Middle frontal gyrus (tissue), 1 donor: ENCODE measurements around the gene LSM3.

Experiments used
- DNase-seq: peaks from one replicate; pipeline ENCODE4 v3.0.0-alpha.2; 2015; ENCODE audit warnings: low spot score; ENCODE audit errors: extremely low spot score

LSM3 gene

DNA sequence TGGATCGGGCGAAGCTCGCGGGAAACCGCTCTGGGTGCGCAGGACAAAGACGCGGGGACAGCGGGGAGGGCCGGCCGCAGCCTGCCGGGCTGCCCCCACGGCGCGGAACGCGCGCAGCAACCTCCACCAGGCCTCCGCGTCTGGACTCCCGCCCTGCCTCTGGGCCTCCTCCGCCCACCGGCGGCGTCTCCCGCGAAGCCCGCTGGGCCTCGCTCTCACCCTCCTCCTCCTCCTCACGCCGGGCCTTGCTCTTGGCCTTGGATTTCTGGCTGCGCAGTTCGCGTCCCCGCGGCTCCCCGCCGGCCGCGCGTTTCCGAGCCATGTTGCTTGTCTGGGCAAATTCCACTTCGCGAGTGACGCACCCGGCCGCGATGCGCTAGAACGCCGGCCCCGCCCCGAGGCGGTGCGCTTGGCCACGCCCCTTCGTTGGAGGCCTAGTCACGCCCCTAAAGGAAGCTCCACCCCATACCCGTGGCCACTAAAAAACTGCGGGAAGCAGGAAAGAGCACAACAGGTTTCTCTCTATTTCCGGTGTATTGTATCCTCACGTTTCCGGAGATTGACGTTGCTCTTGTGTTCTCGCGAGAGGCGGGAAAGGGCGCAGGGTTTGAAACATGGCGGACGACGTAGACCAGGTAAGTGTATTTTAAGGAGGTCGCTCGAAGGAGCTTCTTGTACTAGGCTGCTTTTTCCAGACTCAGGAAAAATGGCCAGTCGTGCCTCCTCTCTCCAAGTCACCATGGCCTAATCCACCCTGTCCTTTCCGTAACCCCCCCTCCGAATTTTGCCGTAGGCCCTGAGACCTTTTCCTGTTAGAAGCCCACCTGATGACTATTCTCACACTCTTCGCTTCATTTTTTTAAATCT, at the start of gene LSM3, which contains the start of gene XPC:
Gene LSM3 (plus strand): TSS at position 571 of the 867 bp plus-strand sequence. CDS start 44 bp downstream, at position 615.
Gene XPC (minus strand): TSS at position 355 of the 867 bp plus-strand sequence. CDS start 33 bp downstream, at position 322.
- peak; percentile 94 for DNase-seq

DNA sequence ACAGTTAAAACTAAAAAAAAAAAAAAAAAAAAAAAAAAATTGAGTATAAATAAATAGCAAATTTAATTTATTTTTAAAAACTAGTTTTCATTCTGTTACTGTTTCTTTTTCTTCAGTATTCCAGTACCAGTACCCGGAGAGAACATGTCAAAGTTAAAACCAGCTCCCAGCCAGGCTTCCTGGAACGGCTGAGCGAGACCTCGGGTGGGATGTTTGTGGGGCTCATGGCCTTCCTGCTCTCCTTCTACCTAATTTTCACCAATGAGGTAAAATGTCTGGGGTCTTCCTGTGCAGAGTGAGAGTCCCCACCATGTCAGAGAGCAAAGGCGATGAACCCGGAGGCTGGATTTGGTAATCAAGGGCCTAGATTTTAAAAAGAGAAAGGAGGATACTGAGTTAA, 49.3 kb upstream of the LSM3 start:
- DNase-seq: no peak

DNA sequence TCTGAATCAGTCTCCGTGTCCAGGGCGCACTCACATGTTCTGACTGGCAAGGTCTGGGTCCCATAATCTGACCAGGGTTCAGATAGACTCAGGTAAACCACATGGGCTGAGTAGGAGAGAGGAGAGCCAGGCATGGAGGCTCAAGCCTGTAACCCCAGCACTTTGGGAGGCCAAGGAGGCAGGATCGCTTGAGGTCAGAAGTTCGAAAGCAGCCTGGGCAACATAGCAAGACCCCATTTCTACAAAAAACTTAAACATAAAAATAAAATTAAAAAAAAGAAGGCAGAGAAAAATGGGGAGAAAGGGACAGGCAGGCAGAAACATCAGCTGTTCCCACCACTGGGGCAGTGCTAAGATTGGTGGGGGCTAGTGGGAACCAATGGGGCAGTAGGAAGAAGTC, 48.4 kb upstream of the LSM3 start:
- no peak for DNase-seq

DNA sequence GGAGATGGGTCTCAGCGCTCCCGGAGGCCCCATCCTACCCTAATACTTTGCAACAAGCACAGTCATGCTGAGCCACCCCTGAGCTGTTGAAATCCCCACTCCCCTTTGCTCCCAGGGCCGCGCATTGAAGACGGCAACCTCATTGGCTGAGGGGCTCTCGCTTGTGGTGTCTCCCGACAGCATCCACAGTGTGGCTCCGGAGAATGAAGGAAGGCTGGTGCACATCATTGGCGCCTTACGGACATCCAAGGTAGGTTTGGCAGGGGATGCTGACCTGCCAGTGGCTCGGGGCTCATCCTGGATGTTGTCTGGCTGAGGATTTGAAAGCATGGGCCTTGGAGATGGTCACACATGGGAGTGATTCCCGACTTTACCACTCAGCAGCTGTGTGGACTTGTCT, 47.9 kb upstream of the LSM3 start:
- DNase-seq: no peak

DNA sequence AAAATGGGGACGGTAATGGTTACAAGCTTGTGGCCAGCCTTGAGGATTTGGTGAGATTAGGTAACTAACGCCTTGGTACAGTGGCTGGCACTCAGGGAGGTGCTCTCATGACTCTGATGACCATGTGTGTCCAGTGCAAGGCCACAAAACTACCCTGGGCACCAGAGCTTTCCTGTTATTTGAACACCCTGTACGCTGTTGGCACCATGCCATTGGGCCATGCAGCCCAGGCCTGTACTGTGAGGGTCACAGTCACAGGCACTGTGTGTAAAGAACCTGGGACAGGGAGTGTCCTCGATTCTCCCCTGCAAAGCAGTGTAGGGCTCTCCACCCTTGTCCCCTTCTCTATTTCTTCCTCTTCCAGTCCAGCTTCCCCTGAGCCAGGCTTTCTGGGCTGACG, 47.5 kb upstream of the LSM3 start:
- no peak for DNase-seq

DNA sequence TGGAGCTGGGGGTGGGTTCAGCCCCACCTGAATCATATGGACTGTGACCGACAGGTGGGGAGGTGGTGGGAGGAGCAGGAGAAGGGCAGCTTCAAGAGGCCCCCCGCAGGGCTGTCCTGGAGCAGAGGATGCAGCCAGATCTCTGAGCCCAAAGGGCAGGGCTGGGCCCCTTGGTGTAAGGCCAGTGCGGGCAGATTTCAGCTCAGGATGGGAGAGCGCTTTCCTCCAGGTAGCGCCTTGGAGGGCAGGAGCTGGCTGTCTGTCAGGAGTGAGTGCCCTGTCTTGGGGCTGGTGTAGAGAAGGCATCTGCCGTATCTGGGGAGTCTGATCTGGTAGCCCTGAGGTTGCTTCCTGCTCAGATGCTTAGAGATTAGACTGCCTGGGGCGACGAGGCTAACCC, 46.5 kb upstream of the LSM3 start:
- no peak for DNase-seq

DNA sequence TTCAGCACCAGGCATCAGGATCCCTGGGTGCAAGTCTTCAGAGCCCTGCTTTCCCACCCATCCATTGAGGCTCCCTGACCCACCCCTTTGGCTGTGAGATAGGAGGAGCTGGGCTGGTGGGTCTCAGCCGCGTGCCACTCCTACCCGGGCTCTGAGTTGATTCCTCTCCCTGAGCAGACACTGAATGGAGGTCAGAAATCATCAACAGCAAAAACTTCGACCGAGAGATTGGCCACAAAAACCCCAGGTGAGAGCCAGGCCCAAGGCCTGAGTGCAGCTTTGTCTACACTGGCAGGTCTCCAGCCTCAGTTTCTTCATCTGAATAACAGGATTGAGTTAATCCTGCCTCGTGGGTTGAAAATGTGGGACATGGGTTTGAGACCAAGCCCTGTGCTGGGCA, 45.9 kb upstream of the LSM3 start:
- DNase-seq: no peak

DNA sequence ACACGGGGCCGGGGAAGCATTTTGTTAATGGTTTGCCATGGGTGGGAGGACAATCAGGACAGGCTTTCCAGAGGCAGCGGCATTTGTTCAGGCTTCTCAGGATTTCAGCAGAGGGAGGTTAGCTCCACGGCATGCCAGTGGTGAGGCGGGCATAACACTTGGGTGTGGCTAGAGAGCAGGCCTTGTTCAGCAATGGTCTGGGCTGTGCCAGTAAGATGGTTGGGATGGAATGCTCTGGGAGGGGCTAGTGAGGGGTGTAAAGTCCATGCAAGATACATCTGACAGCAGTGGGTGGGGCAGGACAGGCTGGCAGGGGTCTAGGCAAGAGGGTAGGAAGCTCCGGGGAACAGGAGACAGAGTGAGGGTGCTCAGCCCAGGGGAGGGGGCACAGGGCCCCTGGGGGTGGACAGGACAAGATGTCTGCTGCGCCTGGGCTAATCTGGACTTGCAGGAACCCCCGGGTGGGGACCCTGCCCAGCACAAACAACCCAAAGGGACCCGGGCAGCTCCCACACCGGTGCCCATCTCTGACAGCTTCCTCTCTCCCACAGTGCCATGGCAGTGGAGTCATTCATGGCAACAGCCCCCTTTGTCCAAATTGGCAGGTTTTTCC, 45.3 kb upstream of the LSM3 start:
- no peak for DNase-seq

DNA sequence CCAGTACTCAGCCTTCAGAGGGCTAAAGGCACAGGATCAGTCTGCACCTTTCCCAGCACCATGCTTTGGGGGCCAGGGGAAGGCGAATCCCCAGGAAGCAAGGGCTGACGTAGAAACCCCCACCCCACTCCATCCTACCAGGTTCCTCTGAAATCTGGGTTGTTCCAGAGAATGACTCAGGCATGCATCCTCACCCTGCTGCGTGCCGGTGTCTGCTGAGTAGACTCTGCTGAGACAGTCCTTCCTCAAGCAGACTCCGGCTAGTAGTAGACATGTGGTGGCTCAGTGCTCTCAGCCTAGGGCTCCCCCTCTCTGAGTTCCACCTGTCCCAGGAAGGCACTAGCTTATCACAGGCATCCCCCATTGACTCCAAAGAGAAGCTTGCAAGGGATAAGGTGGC, 44.7 kb upstream of the LSM3 start:
- DNase-seq: no peak

DNA sequence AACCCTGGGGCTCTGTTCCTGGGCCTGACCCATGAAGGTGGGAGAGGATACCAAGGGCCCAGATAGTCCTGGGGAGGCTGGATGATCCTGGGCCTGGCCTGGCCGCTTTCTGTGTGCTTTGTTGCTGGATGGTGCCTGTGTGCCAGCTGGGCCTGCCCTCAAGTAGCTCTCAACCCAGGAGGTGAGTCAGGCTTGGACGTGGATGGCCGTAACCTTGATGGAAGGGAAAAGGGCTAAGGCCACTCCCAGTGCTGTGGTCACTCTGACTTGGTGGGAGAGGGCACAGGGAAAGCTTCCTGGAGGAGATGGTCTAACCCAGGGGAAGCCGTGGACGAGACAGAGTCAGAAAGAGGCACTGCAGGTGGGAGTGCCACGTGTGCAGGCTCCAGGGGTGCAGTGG, 44.3 kb upstream of the LSM3 start:
- no peak for DNase-seq

DNA sequence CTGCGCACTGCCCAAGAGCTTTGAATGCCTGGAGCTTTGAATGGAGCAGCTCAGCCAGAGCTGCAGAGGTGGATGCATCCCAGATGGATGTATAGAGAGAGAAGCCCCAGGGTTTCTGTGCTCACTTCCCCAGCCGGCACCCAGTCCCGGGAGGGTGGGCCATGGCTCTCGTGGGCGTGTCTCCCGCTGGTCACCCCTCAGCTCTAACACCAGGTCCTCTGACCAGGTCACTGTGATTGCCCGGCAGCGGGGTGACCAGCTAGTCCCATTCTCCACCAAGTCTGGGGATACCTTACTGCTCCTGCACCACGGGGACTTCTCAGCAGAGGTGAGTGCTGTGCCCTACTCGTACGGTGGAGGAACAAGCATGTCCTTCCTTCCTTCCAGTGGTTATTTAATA, 43.0 kb upstream of the LSM3 start:
- no peak for DNase-seq

DNA sequence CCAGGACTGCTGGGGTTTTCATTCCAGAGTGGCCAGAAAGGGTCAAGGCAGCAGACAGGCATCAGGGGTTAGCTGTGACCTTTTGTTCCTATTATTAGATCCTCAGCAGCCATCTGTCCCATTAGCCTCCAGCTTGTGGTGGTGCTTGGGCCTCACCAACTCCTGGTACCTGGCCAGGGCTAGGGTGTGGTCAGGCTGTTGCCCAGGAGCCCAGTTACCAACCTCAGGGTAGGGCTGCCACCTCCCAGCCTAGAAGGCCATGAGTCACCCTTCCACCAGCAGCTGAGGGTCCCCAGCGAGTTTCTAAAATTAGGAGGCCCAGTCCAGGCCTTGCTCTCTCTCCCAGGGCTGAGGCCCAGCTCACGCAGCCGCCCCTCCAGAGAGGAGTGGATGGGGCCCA, 41.6 kb upstream of the LSM3 start:
- no peak for DNase-seq

DNA sequence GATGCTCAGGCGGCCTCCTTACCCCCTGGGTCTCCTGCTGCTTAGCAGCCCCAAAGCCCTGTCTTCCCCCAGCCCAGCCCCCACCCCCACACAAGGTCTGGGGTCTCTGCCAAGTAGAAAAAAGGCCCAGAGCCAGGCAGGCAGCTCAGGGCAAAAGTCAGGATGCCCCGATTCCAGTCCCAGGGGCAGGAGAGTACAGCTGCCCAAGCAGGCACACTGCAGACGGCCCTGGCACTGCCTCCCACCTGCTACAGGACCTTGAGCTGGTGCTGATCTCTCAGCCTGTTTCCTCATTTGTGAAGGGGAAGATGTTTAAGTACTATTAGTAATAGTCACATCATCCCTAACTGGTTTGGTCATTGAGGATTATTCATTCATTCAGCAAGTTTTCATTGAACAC, 41.2 kb upstream of the LSM3 start:
- no peak for DNase-seq

DNA sequence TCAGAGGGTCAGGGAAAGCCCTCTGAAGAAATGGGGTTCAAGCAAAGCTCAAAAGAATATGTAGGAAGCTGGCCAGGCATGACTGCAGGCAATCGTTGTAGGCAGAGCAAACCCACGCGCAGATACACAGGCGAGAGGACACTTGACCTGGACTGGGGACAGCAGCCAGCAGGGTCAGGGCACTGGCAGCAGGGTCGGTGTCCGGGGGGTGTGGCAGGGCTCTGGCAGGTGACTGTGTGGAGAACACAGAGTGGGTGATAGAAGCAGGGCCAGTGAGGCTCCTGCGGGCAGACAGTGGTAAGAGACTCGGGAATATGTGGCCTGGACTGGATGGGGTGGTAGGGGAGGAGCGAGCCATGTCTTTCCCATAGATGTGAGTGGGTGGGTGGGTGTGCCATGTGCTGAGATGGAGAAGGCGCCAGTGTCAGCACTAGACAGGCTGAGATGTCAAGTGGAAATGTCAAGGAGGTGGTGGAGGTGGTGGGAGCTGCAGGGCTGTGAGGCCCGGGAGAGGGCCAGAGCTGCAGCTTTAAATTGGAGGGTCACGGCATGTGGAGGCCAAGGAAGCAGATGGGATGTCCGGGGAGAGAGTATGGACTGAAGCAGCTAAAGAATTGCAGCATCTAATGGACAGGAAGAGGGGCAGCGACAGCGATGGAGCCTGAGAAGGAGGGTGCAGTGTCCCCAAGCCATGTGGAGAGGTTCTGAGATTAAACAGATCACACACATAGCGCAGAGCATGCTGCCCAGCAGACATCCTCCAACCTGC, 40.3 kb upstream of the LSM3 start:
- no peak for DNase-seq

DNA sequence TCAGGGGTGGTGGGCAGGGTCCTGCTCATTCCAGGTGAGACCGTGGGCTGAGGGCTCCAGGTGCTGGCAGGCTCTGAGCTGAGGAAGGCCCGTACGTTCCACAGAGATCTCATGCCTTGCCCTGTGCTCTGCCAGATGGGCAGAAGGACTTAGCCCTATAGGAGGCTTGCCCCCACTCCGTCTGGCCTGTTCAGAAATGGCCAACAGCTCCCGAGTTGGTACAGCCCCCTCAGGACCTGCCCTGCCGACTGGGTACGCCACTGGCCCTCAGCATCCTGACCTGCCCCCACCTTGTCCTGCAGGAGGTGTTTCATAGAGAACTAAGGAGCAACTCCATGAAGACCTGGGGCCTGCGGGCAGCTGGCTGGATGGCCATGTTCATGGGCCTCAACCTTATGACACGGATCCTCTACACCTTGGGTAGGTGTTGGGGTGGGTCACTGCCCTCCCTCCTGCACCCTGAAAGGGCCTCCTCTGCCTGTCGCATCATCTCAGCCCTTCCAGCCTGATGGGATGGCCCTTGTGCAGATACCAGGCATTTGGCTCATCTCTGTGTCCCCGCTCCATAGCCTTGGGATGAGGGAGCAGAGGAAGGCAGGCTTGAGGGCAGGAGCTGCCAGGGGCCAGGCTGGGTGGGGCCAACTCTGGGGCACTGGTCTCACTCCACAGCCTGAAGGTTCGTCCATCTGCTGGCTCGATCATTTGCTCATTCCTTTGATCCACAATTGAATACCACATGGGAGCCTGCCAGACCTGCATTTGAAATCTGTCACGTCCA, 39.5 kb upstream of the LSM3 start:
- no peak for DNase-seq

DNA sequence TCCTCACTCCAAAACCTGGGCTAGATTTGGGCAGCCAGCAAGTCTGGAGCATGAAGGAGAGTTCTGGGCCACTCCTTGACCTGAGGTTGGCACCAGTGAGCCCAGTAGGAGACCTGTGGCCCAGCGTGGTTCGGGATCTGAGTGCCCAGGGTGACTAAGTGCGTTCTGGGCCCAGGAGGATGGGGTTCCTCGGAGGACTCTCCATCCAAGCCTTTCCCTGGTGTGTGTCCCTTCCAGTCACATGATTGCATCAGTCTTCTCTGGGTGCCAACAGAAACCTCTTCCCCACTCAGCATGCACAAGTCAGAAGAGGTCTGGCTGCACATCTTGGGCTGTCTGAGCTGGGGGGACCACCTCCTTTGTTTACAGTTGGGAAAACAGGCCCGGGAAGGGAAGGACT, 38.8 kb upstream of the LSM3 start:
- DNase-seq: no peak

DNA sequence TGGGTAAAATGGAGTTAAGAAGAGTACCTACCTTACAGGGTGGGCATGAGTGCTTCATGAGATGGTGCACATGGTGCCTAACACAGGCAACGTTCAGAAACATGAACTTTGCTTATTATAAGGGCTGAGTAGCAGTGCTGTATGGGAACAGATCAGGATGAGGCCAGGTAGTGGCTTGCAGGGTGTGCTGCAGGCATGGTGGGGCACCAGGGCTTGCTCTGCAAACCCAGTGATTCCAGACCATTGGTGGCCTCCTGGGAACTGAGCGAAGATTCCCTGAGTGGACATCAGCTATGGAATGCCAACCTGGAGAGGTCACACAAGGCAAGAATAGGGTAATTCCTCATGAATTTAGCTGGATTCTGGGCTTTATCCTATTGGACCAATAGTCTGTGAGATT, 37.9 kb upstream of the LSM3 start:
- no peak for DNase-seq

DNA sequence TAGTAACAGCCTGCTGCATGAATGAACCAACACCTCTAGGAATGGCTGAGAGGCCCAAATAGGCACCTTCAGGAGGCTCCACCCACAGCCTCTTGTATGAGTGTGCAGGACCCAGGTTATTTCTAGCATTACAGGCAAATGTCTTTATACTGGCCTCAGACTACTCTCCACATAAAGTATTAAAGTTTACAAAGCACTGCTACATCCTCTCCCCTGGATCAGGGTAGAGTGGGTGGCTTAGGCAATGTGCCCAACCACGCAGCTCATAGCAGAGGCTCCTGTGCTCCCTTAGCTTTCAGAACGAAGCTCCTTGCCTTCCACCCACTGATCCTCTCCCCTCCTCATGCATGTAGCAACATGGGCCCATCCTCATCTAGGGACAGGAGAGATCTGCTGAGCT, 37.5 kb upstream of the LSM3 start:
- no peak for DNase-seq

DNA sequence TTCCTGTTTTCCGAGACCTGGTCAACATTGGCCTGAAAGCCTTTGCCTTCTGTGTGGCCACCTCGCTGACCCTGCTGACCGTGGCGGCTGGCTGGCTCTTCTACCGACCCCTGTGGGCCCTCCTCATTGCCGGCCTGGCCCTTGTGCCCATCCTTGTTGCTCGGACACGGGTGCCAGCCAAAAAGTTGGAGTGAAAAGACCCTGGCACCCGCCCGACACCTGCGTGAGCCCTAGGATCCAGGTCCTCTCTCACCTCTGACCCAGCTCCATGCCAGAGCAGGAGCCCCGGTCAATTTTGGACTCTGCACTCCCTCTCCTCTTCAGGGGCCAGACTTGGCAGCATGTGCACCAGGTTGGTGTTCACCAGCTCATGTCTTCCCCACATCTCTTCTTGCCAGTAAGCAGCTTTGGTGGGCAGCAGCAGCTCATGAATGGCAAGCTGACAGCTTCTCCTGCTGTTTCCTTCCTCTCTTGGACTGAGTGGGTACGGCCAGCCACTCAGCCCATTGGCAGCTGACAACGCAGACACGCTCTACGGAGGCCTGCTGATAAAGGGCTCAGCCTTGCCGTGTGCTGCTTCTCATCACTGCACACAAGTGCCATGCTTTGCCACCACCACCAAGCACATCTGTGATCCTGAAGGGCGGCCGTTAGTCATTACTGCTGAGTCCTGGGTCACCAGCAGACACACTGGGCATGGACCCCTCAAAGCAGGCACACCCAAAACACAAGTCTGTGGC, 36.8 kb upstream of the LSM3 start:
- DNase-seq: no peak

DNA sequence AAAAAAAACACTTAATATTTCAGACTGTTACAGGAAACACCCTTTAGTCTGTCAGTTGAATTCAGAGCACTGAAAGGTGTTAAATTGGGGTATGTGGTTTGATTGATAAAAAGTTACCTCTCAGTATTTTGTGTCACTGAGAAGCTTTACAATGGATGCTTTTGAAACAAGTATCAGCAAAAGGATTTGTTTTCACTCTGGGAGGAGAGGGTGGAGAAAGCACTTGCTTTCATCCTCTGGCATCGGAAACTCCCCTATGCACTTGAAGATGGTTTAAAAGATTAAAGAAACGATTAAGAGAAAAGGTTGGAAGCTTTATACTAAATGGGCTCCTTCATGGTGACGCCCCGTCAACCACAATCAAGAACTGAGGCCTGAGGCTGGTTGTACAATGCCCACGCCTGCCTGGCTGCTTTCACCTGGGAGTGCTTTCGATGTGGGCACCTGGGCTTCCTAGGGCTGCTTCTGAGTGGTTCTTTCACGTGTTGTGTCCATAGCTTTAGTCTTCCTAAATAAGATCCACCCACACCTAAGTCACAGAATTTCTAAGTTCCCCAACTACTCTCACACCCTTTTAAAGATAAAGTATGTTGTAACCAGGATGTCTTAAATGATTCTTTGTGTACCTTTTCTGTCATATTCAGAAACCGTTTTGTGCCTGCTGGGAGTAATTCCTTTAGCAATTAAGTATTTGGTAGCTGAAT, 35.9 kb upstream of the LSM3 start:
- no peak for DNase-seq
